Liver (tissue), 3 donors: ENCODE measurements around the gene CCIN.

Experiments
- EGR1 ChIP-seq, 2 donors: IDR thresholded peaks; 2 replicates each; pipeline ENCODE4 v1.6.1; 2016 to 2018; ENCODE audit warnings: antibody characterized with exemption in 2 of 2, low read depth in 2 of 2
- JUND ChIP-seq, 2 donors: IDR thresholded peaks; 2 replicates each; pipeline ENCODE4 v1.6.1; 2016; ENCODE audit warnings: antibody characterized with exemption in 2 of 2
- RAD21 ChIP-seq, 2 donors: IDR thresholded peaks; 2 replicates each; pipeline ENCODE4 v1.6.1; 2016; ENCODE audit warnings: antibody characterized with exemption in 2 of 2, mild to moderate bottlenecking in 2 of 2
- TF ChIP-seq, protein P1 (sequence below): fragments of 150-350 bp; IDR thresholded peaks from 2 replicates; pipeline ENCODE4 v1.5.1; 2017; ENCODE audit warnings: improper control_type of control experiment, low read depth, low read length; ENCODE audit not compliant: missing input control
- TF ChIP-seq, protein P2 (sequence below): IDR thresholded peaks from 2 replicates; pipeline ENCODE4 v1.6.1; 2016; ENCODE audit warnings: antibody characterized with exemption
- donor health status: healthy.
- donor health status: healthy.

DNA sequence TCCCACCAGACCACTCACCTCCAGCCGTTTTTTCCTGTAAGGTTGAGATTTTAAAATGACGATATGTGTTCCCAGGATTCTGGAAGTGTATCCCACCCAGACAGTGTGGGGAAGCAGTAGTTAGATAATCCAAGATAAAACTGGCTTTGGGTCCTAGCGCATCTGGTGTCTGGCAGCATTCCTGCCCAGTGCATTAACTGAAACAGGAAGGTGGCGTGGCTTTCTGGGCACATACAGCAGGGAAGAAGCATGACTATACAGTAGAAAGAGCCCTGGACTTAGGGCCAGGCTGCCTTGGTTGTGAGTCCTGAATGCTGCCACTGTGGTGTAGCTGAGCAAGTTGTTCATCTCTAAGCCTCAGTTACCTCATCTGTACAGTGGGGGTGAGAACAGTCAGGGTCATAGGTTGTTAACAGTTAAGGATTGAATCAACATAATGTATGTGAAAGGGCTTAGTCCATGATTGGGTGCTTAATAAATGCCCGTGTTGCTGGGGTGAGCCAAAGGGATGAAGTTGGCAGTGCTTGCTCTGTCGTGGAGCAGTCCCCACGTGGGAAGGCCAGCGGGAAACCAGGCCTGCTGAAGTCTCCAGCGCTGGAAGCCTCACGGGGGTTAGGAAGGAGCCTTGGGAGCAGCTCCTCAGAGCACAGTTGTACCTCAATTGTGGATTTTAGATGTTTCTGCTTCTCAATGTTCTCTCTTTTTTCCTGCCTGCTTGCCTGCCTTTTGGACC is 39.5 kb downstream of the CCIN start:
- TF ChIP-seq, protein P1, sequence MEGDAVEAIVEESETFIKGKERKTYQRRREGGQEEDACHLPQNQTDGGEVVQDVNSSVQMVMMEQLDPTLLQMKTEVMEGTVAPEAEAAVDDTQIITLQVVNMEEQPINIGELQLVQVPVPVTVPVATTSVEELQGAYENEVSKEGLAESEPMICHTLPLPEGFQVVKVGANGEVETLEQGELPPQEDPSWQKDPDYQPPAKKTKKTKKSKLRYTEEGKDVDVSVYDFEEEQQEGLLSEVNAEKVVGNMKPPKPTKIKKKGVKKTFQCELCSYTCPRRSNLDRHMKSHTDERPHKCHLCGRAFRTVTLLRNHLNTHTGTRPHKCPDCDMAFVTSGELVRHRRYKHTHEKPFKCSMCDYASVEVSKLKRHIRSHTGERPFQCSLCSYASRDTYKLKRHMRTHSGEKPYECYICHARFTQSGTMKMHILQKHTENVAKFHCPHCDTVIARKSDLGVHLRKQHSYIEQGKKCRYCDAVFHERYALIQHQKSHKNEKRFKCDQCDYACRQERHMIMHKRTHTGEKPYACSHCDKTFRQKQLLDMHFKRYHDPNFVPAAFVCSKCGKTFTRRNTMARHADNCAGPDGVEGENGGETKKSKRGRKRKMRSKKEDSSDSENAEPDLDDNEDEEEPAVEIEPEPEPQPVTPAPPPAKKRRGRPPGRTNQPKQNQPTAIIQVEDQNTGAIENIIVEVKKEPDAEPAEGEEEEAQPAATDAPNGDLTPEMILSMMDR, result no peak
- TF ChIP-seq RAD21 (IDR thresholded peaks at IDR 0.05) (no peak), EGR1 (IDR thresholded peaks at IDR 0.05; ENCODE audit: low read depth in 2 of 2) (no peak), JUND (IDR thresholded peaks at IDR 0.05) (no peak)
- TF ChIP-seq, protein P2, sequence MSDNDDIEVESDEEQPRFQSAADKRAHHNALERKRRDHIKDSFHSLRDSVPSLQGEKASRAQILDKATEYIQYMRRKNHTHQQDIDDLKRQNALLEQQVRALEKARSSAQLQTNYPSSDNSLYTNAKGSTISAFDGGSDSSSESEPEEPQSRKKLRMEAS, result no peak
